HG02973 (cell line): ENCODE data around the gene TF.
"Not testable (repeated sequence)": the region's sequence is repeated elsewhere in the genome, so short reads cannot be mapped to it uniquely, and the experiment has no call there.

Experiments
- ATAC-seq: cut with Tn5 transposase; IDR thresholded peaks from one replicate; pipeline ENCODE4 v1.9.1; 2021; ENCODE audit warnings: moderate library complexity; ENCODE audit not compliant: unreplicated experiment

The TF gene

GRCh38 chr3:133745981-133746711, at the start of gene TF:
TF (plus strand) TSS chr3:133746393; CDS start chr3:133746441, 48 bp downstream.
- ATAC-seq: no peak

DNA sequence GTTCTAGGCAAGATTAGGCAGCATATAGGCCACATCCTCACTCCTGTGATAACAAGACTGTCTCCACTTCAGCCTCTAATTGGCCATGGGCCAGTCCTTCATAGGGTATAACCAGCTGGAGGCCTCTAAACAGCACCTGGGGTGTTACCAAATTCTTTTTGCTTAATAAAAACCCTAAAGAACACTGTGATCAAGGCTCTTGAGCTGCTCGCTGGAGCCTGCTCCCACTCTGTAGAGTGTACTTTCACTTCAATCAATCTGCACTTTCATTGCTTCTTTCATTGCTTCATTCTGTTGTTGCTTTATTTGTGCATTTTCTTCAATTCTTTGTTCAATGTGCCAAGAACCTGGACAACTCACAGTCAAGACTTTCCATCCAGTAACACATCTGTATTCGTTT, 48.2 kb upstream of the TF start:
- no peak for ATAC-seq

GRCh38 chr3:133699467-133699866, 46.7 kb upstream of the TF start:
- ATAC-seq: no peak

DNA sequence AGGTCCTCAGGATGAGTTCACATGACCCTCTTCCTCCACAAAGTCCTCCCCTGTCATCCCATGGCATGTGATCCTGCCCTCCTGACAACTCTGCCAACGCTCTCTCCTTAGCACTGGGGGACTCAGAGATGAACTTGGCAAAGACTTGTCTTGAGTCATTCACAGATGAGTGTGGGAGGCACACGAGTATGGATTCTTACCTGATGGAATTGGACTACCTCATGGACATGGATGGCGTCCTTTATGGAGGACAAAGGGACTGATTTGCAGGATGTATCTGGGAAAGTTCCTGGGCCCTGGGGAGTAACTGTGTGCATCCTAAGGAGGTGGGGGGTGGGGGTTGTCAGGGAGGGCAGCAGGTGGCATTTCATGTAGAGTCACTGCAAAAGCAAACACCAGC, 46.3 kb upstream of the TF start:
- ATAC-seq: no peak

DNA sequence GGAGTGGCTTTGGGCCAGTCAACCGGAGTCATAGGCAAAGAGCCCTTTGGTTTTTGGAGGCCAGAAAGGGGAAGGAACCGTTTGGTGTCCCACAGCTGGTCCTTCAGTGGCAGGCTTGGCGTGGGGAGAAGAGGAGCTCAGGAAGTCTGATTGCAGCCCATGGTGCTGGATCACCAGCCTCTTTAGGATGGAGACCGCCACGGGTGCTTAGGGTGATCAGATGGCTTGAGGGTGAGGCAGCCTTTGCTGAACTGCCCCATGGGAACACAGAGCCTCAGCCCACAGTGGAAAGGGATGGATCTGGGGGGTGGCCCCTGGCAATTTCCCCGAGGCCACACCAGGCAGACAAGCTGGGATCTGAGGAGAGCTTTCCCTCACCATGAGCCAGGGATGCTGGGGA, 45.8 kb upstream of the TF start:
- no peak for ATAC-seq

- ATAC-seq: no peak
These were observed 44.5 kb upstream of the TF start for GRCh38 chr3:133701435-133702358.

- ATAC-seq: no peak
These were observed 42.3 kb upstream of the TF start for GRCh38 chr3:133703915-133704314.

GRCh38 chr3:133706033-133706432, 40.2 kb upstream of the TF start:
- ATAC-seq: no peak

GRCh38 chr3:133709139-133709750, 36.9 kb upstream of the TF start:
- ATAC-seq: no peak

DNA sequence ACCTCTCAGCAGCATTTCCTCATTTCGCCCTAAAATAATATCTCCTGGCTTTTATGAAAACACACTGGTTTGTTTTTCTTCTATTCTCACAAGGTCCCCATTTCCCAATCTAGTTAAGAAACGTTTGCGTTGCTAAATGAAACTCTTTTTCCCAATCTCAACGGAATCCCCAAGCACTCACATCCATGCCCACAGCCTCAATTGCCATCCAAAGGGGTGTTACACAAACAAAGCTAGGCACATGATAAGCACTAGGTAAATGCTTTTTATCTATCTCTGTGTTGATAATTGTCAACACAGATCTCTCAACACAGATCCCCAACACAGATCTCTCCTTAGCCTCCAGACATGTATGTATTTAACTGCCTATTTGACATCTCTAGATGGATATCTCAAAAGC, 35.2 kb upstream of the TF start:
- ATAC-seq: no peak

GRCh38 chr3:133712017-133712416, 34.2 kb upstream of the TF start:
- ATAC-seq: no peak

DNA sequence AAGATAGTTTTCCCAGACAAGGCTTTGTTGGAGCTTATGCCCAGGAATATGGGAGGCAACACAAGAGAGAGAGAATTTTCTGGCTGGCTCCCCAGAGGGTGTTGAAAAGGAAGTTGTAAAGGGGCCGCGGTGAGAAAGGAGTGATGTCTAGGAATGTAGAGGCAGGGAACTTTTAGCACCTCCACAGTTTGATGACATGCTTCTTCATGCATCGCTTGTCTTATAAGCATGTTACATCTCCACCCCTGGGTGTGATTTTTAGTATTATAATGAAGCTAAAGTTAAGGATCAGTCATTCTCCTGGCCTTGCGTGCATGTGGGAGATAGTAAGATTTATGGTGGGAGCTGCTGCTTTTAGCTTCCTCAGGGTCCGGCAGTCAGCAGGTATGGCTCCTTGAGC, 32.8 kb upstream of the TF start:
- ATAC-seq: no peak

DNA sequence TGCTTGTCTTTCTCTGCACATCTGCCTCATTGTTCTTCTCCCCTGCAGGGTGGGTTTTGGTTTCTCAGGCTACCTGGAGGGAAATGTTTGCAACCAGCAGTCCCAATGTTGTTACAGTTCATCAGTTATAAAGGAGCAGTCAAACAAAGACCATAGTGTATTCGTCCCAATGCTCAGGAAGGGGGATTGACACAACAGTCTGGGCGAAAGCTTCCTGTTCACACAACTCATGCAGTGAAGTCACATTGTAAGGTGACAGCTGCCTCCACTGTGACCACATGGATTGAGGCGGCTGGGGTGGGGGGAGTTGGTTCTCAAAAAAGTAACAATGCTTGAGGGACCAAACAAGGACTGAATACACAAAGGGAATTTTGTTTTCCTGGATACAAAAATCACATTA, 28.8 kb upstream of the TF start:
- no peak for ATAC-seq

DNA sequence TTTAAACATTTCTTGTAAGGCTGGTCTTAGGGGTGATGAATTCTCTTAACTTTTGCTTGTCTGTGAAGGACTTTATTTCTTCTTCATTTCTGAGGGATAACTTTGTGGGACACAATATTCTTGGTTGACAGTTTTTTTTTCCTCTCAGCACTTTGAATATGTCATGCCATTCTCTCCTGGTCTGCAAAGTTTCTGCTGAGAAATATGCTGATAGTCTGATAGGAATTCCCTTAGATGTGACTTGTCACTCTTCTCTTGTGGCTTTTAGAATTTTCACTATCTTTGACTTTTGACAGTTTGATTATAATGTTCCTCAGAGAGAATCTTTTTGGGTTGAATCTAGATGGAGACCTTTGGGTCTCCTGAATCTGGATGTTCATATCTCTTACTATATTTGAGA, 23.3 kb upstream of the TF start:
- ATAC-seq: no peak

DNA sequence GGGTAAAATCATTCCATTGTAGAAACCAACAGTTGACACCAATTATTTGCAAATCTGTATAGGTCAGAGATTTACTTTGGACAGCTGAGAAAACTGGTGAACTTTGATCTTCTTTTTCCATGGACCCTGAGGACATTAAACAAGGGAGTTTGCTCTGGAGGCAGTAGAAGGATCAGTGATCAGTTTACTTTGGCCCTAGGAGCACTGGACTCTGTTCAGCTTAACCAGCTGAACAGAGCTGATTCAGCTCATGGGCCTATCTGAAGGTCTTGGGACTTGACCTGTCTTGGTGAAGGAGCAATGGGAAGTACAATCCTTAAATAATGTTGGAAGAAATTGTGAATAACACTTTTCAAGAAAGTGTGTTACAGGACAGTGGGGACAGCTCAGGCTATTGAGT, 15.2 kb upstream of the TF start:
- no peak for ATAC-seq

DNA sequence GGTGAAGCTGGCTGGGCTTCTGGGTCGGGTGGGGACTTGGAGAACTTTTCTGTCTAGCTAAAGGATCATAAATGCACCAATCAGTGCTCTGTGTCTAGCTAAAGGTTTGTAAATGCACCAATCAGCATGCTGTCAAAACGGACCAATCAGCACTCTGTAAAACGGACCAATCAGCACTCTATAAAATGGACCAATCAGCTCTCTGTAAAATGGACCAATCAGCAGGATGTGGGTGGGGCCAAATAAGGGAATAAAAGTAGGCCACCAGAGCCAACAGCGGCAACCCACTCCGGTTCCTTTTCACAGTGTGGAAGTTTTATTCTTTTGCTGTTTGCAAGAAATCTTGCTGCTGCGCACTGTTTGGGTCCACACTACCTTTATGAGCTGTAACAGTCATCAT, 14.0 kb upstream of the TF start:
- not testable (repeated sequence) for ATAC-seq

GRCh38 chr3:133733226-133733625, 13.0 kb upstream of the TF start:
- ATAC-seq: no peak

DNA sequence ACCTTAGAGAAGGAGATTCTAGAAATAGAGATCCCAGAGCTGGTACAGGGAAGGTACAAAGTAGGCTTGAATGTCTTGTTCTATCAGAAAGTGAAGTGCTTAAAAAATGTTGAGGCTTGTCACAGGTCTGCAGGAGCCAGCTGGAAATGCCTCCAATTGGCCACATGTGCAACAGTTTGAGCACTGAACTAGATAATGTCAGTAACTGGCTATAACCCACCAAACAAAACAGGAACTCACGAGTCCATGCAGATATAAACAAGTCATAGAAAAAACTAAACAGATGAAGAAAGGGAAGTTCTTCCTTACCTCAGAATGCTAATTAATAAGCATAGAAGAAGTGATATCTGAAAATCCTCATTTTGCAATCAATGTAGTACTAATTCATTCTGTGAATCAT, 11.9 kb upstream of the TF start:
- ATAC-seq: no peak

DNA sequence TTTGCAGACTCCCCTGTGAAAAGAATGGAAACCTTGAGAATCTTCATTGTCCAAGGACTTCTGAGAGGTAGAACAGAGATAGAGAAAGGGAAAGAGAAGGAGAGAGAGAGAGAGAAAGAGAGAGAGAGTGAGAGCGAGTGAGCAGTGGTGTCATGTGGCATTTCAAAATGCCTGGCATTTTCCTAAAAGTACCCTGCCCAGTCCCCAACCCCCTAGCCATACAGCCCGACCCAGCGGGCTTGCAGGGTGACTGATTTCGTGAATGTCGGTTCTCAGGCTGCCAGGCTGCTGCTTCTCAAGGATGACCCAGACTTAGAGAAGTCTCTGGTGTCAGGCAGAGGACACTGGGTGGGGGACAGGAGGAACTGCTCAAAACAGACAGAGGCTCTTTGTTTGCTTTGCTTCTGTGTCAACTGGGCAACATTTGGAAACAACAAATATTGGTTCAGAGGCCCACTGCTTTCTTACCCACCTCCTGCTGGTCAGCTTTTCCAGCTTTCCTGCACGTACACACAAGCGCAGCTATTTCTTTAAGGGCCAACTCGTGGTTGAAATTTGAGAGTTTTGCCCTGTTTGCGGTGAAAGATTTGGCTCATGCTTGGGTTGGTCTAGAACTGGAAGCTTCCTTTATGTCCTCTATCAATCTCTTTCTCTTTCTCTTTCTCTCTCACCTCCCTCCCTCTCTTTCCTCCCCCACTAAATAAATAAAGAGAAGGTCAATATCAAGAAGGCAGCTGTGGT, 3.7 kb upstream of the TF start:
- no peak for ATAC-seq

- ATAC-seq: no peak
These were observed 2.0 kb upstream of the TF start for GRCh38 chr3:133744241-133744640.

DNA sequence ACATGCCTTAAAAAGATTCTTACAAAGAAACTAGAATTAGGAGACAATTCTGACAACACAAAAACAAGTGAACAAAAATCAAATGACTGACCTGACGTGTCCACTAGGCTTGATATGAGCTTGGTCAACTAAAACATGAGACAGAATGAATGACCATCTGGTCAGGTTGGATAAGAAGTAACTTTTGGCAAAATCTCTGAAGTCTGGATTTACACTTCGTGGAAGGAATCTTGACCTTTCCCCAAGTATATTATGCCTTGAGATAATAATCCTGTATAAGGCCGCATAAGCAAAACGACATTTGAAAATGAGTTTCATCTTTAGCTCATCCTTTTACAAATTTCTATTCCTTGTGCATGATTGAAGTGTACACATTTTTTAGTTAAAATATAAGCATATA, 1.1 kb upstream of the TF start:
- ATAC-seq: no peak
